Measurements from ENCODE around the gene TMEM163.

TMEM163 gene

DNA sequence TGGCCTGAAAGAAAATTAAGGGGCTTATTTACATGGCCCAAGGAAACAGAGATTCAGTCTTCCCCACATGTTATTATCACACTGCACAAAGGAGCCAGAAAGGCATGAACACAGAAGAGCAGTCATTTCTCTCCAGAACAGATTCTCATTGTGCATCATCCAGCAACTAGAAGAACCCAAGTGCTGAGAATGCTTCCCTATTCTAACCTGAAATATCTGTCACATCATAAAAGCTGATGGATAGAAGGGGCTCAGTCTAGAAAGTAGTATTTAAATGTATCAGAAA is 145.8 kb downstream of the TMEM163 start (continued):
- TF ChIP-seq ZNF335 (tag by site-specific recombination; conservative IDR thresholded peaks at IDR 0.05) (no peak), ZNF600 (tag by site-specific recombination; IDR thresholded peaks at IDR 0.05) (no peak), ZNF677 (tag by site-specific recombination; IDR thresholded peaks at IDR 0.05) (no peak), RBAK (tag by site-specific recombination; IDR thresholded peaks at IDR 0.05) (no peak), ZNF394 (tag by site-specific recombination; IDR thresholded peaks at IDR 0.05; ENCODE audit: borderline replicate concordance) (no peak), BCL11A (tag by site-specific recombination; IDR thresholded peaks at IDR 0.05; ENCODE audit: low read depth) (no peak)

- POLR2A ChIA-PET: no interaction called here
- H3K27ac ChIP-seq (ENCODE audit: extremely low read depth, low read depth, low read length): no peak overlapping the region
- TF ChIP-seq ZNF146 (tag by site-specific recombination; IDR thresholded peaks at IDR 0.05) (no peak), ZSCAN5A (tag by site-specific recombination; IDR thresholded peaks at IDR 0.05) (no peak), ZBTB1 (tag by site-specific recombination; IDR thresholded peaks at IDR 0.05) (no peak), ZSCAN16 (tag by site-specific recombination; IDR thresholded peaks at IDR 0.05) (no peak), REPIN1 (tag by site-specific recombination; IDR thresholded peaks at IDR 0.05; ENCODE audit: low read depth) (no peak), ZNF561 (tag by site-specific recombination; IDR thresholded peaks at IDR 0.05; ENCODE audit: borderline replicate concordance) (no peak), ZBTB10 (tag by site-specific recombination; IDR thresholded peaks at IDR 0.05) (no peak), ZNF114 (tag by site-specific recombination; IDR thresholded peaks at IDR 0.05) (no peak), ATF2 (tag by site-specific recombination; IDR thresholded peaks at IDR 0.05; ENCODE audit: low read depth) (no peak), ZNF629 (tag by site-specific recombination; IDR thresholded peaks at IDR 0.05) (no peak), HOXA7 (CRISPR knock-in tag; IDR thresholded peaks at IDR 0.05; ENCODE audit: borderline replicate concordance) (no peak), ZNF214 (tag by site-specific recombination; IDR thresholded peaks at IDR 0.05; ENCODE audit: borderline replicate concordance) (no peak), ZNF501 (tag by site-specific recombination; IDR thresholded peaks at IDR 0.05) (no peak), ZNF19 (tag by site-specific recombination; IDR thresholded peaks at IDR 0.05; ENCODE audit: low read depth) (no peak)
- no peak overlapping the region for H3K4me3 ChIP-seq (ENCODE audit: low read depth, low read length)
- H3K36me3 ChIP-seq (ENCODE audit: control insufficient read depth in 2 of 2, insufficient read depth in 1 of 2, low read length in 2 of 2): no peaks in the 10 kb centered on the region
- CTCF ChIA-PET: interaction anchor here (0.5 kb wide), 1 partner anchor 54 kb away, joined by 3 read pairs; no protein-coding TSS in a partner anchor
- no peaks in the 10 kb centered on the region for H3K4me1 ChIP-seq (ENCODE audit: control insufficient read depth, insufficient read depth, low read length)
- no peaks in the 10 kb centered on the region for H3K9me3 ChIP-seq (ENCODE audit: control insufficient read depth, insufficient read depth, low read depth, low read length)
Observed at GRCh38 chr2:134572314-134573084, 146.3 kb downstream of the TMEM163 start.
